GM21619 (cell line): ENCODE measurements around the gene CFAP61.

ENCODE experiments used
- ATAC-seq: cut with Tn5 transposase; IDR thresholded peaks from one replicate; pipeline ENCODE4 v1.9.1; 2021; ENCODE audit not compliant: unreplicated experiment

The CFAP61 gene

DNA sequence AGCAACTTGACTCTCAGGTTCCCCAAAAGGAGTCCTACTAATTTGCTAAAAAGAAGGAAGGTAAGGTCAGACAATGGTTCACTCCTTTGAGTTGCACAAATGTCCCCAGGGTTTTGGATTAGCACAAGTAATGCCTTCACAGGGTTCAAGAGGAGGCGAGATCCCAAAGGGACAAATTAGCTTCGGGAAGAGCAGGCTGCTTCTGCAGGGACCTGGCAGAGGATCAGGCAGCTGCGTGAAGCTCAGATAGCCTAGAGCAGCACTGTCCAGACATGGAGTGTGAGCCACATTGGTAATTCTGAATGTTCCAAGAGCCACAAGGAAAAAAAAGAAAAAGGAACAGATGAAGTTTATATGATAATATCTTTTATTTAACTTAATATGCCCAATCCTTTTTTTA, 115.4 kb downstream of the CFAP61 start:
- ATAC-seq = no peak

DNA sequence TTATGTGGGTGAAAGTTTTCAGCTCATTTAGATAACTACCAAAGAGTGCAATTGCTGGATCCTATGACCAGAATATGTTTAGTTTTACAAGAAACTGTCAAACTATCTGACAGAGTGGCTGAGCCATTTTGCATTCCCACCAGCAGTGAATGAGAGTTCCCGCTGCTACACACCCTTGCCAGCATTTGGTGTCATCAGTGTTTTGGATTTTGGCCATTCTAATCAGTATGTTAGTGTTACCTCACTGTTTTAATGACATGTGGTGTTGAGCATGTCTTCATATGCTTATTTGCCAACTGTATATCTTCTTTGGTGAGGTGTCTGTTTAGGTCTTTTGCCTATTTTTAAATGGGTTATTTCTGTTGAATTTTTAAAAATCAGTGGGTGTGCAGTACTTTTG, 120.9 kb downstream of the CFAP61 start:
- no peak for ATAC-seq

DNA sequence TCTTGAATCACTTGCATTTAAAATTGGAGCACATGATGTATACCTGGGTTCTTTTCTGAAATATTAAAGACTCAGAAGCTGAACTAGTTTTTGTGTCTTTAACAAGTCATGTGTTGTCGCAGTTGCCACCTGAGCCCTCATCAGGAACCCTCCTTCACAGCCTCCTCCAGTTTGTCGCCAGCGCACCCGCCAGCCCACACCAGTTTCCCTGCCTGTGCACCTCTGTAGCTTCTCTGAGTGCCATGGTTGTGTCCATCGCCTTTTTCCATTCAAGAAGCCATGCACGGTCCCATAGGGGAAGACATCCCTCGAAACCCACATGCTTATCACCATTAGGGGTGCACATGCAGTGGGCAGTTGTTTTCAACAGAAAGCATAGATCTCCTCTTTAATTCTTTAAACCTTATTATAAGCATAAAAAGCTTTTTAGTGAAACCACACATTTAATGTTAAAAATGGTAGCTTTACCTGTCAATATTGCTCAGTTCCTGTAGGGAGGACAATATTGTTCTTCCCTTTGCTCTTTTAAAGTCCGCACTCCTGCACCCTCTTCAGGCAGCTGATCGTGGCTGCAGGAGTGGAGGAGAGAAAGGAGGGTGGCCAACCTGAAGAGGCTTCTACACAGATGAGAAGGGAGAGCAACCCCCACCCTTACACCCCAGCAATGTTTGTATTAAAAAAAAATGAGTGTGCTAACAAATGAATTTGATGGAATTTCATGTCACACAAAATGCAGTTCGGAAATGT, 121.9 kb downstream of the CFAP61 start:
- no peak for ATAC-seq

DNA sequence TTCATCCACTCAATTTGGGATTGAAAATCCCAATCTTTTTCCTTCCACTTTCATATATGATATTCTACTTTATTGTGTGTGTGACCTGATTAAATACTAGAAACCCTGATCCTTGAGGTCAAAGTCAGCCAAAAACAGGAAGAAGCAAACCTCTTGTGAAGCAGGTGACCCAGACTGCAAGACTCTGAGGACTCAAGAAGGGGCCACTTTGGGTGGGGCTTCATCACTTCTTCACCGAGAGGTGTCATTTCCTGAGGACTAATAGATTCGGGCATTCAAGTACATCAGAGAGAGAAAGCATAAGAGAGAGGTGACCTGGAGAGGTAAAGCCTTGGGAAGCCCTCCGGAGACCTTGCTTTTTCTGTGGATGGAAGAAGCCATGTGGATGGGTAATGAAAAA, 129.0 kb downstream of the CFAP61 start:
- no peak for ATAC-seq

DNA sequence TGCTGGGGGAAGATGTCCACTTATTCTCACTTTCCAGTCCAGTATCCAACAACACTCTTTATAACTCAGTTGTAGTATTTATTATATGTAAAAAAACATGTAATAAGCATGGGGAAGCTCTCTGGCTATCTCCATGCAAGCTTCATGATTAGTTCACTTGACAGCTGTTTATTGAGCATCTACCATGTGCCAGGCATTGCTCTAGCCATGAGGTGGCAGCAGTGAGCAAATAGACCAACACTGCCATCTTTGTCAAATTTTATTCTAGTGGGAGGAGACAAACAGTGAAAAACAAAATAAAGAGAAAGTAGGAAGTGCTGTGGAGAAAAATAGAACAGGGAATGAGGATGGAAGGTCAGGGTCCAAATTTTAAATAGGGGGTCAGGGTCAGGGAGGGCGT, 131.8 kb downstream of the CFAP61 start:
- no peak for ATAC-seq

DNA sequence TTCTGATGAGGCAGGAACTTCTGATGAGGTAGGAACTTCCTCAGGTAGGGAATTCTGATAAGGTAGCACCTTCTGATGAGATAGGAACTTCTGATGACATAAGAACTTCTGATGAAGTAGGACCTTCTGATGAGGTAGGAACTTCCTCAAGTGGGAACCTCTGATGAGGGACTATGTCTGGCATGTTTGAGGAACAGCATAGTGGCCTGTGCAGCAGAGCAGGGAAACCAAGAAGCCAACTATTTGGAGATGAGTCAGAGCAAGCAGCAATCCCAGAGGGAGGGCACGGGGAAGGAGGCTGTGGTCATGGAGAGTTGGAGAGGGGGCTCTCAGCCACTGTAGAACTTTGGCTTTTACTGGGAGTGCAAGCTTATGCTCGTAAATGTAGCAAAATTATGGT, 132.4 kb downstream of the CFAP61 start:
- no peak for ATAC-seq

DNA sequence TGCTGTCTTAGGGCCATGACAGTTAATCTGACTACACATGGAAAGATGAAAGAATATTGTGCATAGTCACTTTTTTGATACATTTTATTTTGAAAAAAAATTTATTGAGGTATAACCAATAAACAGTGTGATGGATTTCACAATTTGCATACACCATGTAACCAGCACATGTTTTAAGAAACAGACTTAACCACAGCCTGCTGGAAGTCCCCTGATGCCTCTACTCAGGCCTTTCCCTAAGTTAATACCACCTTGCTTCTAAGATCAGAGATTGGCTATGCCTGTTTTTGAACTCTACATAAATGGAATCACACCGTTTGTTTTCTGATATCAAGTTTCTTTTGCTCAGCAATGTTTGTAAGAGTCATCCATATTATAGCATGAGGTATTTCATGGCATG, 136.3 kb downstream of the CFAP61 start:
- ATAC-seq = no peak

DNA sequence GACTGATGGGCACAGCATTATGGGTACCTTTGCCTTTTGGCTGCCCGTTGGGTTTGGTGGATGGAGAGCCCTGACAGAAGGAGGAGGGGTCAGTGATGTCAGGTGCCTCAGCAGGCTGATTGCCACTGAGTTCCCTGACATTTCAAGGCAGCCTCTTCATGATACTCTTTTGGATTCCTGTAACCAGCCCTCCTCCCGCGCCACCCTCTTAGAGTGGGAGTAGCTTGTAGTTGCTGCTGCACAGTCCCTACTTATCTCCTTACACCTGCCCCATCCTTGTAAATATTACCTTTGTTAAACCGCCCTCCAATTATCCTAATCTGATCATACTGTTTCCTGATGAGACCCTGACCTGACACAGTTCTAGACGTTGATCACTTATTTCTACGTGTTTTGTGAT, 140.0 kb downstream of the CFAP61 start:
- no peak for ATAC-seq

DNA sequence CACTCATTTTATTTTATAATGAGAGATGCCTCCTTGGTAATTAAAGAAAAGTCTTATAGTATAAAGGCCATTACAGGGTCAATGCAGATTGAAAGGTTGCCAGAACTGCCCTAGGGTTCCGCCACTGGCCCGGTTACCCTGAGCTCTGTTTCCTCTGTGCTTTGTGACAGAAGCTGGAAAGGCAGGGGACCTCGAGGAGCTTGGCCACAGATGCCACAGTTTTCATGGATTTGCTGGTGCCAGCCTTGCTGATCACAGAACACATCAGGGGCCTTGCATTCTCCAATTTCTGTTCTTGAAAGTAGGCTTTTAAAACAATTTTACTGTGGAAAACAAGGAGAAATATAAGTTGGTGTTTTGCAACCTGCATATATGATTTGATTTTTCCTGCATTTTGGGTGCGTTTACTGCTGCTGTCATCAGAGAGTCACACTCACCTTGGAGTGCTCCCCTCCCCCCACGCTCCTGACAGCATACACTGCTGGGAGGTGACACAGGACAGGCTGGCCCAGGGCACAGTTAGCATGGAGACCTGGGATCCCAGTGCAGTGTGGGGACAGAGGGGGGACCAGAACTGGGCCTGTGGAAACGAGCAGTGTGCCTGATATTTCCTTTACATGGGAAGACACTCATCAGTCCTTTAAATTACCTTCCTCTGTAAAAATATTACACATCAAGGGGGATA, 142.8 kb downstream of the CFAP61 start:
- no peak for ATAC-seq

DNA sequence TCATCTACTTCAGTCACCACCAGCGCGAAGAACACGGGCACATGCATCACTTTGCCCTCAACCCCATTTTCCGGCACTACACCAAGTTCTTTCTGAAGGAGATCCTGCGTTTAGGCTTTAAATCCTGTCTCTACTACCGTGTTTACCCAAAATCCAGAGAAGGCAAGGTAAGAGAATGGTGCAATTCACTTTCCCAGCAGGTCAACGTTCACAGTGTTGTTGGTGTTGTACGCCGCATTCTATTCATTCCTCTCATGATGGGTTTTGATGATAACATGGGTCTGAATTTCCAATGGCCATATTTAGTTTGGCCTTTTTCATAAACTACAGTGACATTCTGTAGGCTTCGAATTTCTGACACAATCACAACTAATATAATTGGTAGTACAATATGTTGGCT, 144.3 kb downstream of the CFAP61 start:
- ATAC-seq = no peak

DNA sequence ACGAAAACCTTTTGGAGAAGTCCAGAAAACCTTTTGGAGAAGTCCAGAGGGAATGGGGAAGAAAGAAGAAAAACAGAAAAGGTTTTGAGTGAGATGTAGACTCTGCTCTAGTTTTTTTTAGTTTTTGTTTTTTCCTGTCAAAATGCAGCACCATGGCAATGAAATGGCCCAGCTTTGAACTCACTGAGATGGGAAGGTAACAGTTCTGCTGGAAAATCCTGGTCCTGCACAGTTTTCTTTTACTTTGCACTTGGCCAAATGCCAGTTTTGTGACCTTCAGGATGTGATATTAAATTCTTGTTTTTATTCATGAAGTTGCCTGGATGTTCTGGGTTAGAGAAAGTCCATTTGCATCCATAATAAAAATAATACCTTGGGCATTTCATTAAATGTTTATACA, 145.7 kb downstream of the CFAP61 start:
- ATAC-seq = no peak

DNA sequence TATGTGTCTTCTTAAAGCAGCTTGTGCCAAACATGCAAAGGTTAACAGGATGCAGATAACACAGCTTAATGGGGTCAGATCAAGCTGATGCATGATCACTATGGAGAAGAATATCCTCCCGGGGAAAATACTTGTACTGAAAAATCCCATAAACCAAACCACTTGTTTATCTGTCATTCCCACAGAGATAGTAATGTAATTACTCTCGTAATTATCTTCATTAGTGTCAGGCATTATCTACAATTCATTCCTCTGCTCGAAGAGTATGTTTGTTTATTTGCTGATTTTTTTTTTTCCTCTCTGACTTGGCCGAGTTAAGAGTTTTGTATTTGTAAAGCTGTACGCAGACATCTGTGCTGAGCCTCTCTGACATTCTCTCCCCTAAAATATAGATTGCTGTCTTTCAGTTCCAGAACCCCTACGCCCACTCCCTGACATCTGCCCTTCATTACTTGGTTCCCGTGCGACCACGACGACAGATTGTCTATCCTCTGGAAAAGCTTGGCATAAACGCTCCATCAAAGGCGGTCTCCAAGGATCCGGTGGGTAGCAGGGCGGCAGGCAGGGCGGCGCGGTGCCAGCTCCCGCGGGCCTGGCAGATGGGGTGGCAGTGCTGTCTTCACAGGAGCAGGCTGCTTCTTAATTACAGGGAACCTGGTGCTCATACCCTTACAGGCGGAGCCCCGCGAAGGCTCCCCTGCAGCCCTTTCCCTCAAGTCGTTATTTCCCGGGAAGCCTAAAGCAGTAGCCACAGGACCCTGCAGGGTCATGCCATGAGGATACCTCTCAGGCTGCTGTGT, 147.2 kb downstream of the CFAP61 start:
- ATAC-seq = no peak

DNA sequence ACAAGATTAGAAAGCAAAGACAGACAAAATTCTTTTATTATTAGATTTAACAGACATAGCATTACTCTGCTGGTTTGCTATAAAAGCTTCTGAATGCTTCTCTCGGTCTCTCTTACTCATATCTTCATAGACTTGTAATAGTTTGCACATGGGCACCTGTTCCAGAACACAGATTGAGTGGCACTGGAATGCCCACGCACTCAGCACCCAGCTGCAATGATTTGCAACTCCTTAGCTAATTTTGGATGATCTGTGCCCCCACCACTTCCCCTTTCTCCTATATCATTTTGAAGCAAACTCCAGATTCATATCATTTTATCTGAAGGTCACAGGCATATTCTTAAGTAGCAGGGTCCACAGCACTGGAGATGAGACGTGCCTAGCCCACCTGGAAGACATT, 148.8 kb downstream of the CFAP61 start:
- ATAC-seq = no peak

DNA sequence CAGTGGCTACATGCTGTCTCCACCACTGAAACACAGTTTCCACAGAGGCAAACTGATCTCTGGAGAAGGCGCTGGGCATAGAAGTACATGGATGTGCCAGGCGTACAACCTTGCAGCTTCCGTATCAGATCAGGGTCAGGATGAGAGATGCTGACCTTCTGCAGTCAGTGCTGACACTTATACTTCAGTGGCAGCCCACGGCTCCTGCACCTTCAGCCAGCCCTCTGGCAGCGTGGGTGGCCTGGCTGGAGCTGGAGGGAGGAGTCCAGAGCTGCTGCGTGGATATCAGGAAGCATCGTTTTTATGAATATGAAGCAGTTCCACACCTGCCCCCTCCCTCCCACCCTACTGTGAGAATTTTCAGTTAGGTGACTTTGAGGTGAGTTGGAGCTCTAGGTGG, 149.3 kb downstream of the CFAP61 start:
- no peak for ATAC-seq

DNA sequence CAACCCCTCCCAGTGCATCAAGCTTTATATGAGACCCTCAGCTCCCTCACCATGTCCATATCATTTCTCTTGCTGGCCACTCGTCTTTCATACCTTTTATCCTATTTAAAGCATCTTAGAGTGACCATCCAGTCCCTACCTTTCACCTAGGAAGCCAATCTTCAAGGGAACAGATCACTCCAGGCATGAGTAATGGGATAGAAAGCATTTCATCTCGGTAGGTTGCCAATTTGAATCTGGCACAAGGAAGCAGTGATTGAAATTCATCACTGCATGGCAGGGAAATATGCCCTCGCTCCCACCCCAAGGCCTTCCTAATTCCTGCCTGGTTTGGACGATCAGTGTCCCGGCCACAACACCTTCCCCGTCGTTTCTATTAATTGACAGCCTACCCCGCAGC, 150.4 kb downstream of the CFAP61 start:
- no peak for ATAC-seq

DNA sequence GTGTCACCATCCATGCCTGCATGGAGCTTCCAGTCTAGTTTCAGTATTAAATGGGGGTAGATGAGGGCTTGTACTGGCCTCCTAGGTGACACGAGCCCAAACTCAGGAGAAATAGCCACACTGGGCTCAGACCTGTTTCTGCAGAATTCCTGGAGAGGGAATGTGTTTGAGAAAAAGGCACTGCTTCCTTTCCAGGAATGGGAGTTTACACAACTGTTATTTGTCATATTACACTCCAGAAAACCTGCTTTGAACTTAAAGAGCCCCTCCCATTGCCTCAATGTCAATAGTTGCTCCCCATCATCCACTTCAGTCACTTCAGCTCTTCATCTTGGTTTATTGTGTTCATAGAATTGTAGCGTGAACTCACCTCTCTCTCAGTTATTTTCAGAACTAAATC, 151.5 kb downstream of the CFAP61 start:
- no peak for ATAC-seq

DNA sequence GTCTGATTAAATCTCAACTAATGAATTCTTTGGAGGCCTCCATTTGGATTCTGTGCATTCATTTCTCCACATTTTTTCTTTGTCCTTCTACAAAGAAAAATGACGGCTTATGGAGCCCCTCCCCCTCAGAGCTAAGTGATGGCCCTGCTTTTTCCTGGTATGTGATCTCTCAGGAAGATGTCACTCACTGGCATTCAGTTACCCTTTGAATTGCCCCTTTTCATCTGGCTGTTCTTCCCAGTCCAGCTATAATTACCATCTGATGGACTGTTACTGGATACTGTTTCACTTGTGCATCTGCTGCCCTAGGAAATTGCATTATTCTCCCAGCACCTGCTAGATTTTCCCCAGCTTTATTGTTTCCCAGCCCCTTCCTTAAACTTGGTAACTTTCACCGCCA, 151.9 kb downstream of the CFAP61 start:
- no peak for ATAC-seq

DNA sequence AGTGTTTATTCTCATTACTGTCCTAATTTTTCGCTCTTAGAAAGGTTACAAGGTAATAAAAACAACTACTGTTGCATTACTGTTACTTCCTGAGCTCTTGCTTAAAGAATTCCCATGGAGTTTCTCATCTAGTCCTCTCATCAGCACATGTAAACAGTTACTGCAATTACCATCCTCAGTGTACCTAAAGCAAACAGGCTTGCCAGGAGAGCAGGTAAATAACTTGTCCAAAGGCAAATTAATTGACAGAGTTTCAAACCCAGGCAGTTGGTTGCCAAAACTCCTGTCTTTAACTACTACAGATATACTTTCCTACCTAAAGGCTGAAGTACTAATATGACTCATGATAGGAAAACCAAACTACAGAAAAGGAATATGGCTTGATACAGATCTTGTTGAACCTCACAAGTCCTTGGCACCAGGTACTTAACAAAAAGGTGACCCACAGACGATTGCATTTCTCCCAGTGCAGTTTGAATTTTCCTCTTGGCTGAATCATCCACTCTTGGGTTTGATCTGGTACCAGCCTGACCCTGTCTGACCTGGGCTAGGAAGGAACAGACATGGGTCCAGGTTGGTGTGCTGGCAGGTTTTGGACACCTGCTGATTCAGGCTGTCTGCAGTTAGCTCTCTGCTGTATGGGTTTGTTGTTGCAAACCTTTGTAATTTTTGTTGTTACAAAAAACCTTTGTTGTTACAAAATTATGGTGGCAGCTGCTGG, 153.0 kb downstream of the CFAP61 start:
- no peak for ATAC-seq

DNA sequence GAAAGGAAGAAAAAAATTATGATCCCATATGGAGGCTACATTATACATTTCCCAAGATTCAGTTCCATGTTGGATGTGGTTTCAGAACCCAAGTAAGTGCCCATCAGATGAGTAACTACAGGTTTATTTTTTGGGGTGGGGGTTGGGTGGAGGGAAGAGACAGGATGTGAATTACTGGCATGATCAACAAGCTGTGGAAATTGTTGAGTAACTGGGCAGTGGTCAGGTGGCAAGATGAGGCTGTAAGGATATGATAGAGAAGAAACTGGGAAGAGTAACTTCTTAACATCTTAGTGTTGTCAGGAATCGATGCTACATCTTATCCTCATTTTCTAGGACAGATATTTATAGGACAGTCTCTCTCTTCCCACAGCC, 153.5 kb downstream of the CFAP61 start:
- no peak for ATAC-seq

DNA sequence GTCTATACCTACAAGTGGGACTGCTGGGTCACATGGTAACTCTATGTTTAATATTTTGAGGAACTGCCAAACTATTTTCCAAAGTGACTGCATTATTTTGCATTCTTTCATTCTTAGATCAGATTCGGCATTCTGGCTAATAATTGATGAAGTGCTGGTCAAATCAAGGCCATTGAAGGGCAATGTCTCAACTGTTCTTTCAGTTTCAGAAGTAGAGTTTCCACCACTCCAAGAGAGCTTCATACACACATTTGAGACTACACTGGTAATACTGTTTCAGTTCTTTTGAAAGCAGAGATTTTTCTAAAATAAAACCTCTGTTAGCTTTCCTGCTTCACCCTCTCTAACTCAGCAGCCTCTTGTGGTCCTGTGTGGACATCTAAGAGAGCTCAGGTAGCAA, 154.5 kb downstream of the CFAP61 start:
- peak; percentile 72 for ATAC-seq

DNA sequence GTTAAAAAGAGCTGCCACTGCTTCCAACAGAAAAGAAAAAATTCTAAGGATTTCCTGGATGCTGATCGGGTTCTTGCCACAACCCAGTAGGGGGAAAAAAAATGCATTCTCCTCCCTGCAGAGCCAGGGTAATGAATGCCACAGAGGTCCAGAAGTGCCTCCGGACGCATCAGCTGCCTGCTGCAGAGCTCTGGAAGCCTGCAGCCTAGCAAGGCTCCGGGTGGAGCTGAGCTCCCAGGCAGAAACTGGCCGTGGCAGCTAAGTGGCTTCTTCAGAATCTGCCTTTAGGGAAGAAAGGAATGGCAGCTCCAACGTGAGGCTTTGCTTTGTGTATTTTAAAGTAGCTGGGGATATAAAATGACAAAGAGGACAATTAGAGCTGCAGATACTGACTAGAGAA, 155.0 kb downstream of the CFAP61 start:
- ATAC-seq = no peak
